ENCODE data around the gene TASOR2. TPM values are rescaled to one million over a fixed set of nuclear protein-coding genes. Genes with fewer than 3 reads are reported as not detected.

Gene TASOR2
- total and polyA plus RNA-seq, 9 of the 15 experiments (the other 6 are each of a cell fraction or from before 2014, with no cell fraction given), result 12.7 to 75.3 (median 52.3) TPM

GRCh38 chr10:5666841-5667630 lies 17.6 kb upstream of the TASOR2 start (continued):
- TF ChIP-seq ZBTB40 (IDR thresholded peaks at IDR 0.05) (0 out of 2 replicates have a peak, but pooled peaks have one; percentile 14), ZBTB40 (CRISPR knock-in tag; IDR thresholded peaks at IDR 0.05) (no peak), JUNB (CRISPR knock-in tag; conservative IDR thresholded peaks at IDR 0.05) (no peak), NEUROD1 (IDR thresholded peaks at IDR 0.05; ENCODE audit: borderline replicate concordance, low read depth, low read length, partially characterized antibody) (no peak), HDAC1 (IDR thresholded peaks at IDR 0.05) (peak in 1 of 2 experiments; percentile 59; a peak in 2 of 4 replicates), MYNN (IDR thresholded peaks at IDR 0.05) (0 out of 2 replicates have a peak, but pooled peaks have one; percentile 41), MYNN (CRISPR knock-in tag; IDR thresholded peaks at IDR 0.05) (no peak), BRD4 (IDR thresholded peaks at IDR 0.05) (no peak), FOXP1 (CRISPR knock-in tag; IDR thresholded peaks at IDR 0.05) (peak; percentile 12; the same call in 1 of the 2 replicates), TEAD1 (CRISPR knock-in tag; IDR thresholded peaks at IDR 0.05) (no peak), FOS (IDR thresholded peaks at IDR 0.05; ENCODE audit: extremely low read depth, insufficient read length) (no peak), MTF1 (CRISPR knock-in tag; IDR thresholded peaks at IDR 0.05; ENCODE audit: borderline replicate concordance) (0 out of 2 replicates have a peak, but pooled peaks have one; percentile 11), NBN (IDR thresholded peaks at IDR 0.05; ENCODE audit: low read depth) (no peak)
- TF ChIP-seq, protein P1, sequence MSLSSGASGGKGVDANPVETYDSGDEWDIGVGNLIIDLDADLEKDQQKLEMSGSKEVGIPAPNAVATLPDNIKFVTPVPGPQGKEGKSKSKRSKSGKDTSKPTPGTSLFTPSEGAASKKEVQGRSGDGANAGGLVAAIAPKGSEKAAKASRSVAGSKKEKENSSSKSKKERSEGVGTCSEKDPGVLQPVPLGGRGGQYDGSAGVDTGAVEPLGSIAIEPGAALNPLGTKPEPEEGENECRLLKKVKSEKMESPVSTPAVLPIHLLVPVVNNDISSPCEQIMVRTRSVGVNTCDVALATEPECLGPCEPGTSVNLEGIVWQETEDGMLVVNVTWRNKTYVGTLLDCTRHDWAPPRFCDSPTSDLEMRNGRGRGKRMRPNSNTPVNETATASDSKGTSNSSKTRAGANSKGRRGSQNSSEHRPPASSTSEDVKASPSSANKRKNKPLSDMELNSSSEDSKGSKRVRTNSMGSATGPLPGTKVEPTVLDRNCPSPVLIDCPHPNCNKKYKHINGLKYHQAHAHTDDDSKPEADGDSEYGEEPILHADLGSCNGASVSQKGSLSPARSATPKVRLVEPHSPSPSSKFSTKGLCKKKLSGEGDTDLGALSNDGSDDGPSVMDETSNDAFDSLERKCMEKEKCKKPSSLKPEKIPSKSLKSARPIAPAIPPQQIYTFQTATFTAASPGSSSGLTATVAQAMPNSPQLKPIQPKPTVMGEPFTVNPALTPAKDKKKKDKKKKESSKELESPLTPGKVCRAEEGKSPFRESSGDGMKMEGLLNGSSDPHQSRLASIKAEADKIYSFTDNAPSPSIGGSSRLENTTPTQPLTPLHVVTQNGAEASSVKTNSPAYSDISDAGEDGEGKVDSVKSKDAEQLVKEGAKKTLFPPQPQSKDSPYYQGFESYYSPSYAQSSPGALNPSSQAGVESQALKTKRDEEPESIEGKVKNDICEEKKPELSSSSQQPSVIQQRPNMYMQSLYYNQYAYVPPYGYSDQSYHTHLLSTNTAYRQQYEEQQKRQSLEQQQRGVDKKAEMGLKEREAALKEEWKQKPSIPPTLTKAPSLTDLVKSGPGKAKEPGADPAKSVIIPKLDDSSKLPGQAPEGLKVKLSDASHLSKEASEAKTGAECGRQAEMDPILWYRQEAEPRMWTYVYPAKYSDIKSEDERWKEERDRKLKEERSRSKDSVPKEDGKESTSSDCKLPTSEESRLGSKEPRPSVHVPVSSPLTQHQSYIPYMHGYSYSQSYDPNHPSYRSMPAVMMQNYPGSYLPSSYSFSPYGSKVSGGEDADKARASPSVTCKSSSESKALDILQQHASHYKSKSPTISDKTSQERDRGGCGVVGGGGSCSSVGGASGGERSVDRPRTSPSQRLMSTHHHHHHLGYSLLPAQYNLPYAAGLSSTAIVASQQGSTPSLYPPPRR (CRISPR knock-in tag; IDR thresholded peaks at IDR 0.05; ENCODE audit: borderline replicate concordance), result 0 out of 2 replicates have a peak, but pooled peaks have one; percentile 28

All from K562 (cell line).